Spinal cord (tissue), 10 donors: ENCODE measurements around the gene SLC36A1. TPM values are rescaled to one million over a fixed set of nuclear protein-coding genes. Genes with fewer than 3 reads are reported as not detected.

Experiments used
- DNase-seq, 6 donors: peaks; one replicate each; pipeline versions ENCODE4 v3.0.0 to v3.0.0-alpha.2; 2013 to 2015; ENCODE audit warnings: low spot score in 6 of 6, low read depth in 4 of 6
- H3K27ac ChIP-seq: one replicate; pipeline ENCODE4 v1.5.1; 2013; ENCODE audit warnings: low read depth, low read length, control low read depth
- H3K27me3 ChIP-seq: one replicate; pipeline ENCODE4 v1.6.1; 2013; ENCODE audit warnings: low read length; ENCODE audit not compliant: control insufficient read depth, insufficient read depth
- H3K36me3 ChIP-seq: one replicate; pipeline ENCODE4 v1.6.1; 2013; ENCODE audit warnings: low read length; ENCODE audit not compliant: control insufficient read depth, insufficient read depth
- H3K4me1 ChIP-seq: one replicate; pipeline ENCODE4 v1.6.1; 2013; ENCODE audit warnings: low read length; ENCODE audit not compliant: control insufficient read depth, insufficient read depth
- H3K4me3 ChIP-seq: one replicate; pipeline ENCODE4 v1.5.1; 2013; ENCODE audit warnings: low read depth, low read length, control low read depth
- H3K9me3 ChIP-seq: one replicate; pipeline ENCODE4 v1.6.1; 2013; ENCODE audit warnings: low read length; ENCODE audit not compliant: control insufficient read depth, insufficient read depth
- WGBS: methylation state at CpG from one replicate; pipeline ENCODE4 v1.1.5; 2013; ENCODE audit warnings: missing lambda C conversion rate; ENCODE audit not compliant: insufficient coverage; 5-methylcytosine and 5-hydroxymethylcytosine counted together
- polyA plus RNA-seq, 2 donors: library from polyadenylated mRNA; unstranded; fragments of 120-200 nt; gene quantifications; one replicate each; pipeline ENCODE4 v1.2.1, GENCODE V29; 2013; ENCODE audit not compliant: insufficient read length in 2 of 2
- total RNA-seq, 2 donors: library from RNA; depleted of rRNA in 1 of 2; stranded (reverse); fragments of 120-200 nt in 1 of 2; fragments of >200 nt in 1 of 2; gene quantifications; one replicate each; pipeline versions ENCODE4 v1.2.3 to v1.2.4, GENCODE V29; 2013 to 2014
- donor health status: healthy.

The SLC36A1 gene
- total and polyA plus RNA-seq, 4 donors, result 11.4 to 14.5 (median 13.9) TPM

DNA sequence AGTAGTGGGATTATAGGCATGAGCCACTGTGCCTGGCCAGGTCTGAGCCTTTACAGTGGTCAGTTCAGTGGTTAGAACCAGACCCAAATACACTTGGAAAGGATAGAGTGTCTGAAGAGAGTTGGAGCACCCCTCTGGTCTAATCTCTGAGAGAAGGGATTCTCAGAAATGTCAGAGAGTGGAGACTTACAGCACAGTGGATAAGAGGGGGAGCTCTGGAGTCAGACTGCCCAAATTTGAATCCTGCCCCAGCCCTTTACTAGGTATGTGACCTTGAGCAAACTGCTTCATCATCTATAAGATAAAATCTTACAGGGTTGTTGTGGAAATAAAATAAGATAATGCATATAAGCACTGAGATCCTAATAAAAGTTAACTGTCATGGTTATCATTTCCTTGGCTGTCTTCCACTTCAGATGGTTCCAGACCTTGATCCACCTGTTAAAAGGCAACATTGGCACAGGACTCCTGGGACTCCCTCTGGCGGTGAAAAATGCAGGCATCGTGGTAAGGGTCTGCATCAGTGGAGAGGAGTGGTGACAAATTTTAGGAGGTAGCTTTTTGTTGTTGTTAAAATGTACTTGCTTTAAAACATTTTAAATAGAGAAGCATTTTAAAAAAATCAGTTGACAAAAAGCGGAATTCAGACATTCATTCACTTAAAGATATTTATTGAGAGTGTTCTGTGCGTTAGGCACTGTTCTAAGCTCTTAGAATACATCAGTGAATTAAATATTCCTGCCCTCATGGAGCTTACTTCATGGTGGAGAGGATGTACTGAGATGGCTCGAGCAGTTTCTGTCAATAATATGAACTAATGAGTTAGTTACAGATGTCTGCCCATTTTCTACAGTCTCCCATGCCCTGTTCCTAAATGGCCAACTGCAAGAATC is 16.0 kb downstream of the SLC36A1 start:
- DNase-seq, result no peak
- WGBS, result no CpG with 5 or more reads among the region's 5 CpGs
- H3K27me3 ChIP-seq, result no peaks in the 10 kb centered on the region
- no peak overlapping the region for H3K27ac ChIP-seq
- no peaks in the 10 kb centered on the region for H3K9me3 ChIP-seq
- no peaks in the 10 kb centered on the region for H3K4me1 ChIP-seq
- no peak overlapping the region for H3K4me3 ChIP-seq
- peaks cover 16% of the 10 kb centered on the region for H3K36me3 ChIP-seq

DNA sequence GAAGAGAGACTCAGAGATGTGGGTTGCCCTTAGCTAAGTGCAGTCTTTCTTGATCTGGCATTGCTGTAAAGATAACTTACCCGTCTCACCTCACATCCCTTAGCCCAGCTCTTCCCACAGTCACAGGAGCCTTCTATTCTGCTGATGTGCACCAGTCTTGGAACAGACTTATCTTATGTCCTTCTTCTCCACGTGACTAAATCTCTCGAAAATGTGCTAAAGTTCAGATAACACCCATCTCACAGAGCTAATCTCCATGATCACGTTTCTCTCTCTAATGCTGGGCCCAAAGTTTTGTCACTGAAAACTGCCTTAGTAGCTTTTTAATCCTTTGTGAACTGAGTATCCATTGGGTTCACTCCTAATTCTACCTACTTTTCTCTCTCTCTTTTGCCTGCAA is 16.7 kb downstream of the SLC36A1 start:
- H3K27ac ChIP-seq, result no peak overlapping the region
- WGBS, result 91% methylated on average over 4 of the region's 4 CpGs
- H3K4me3 ChIP-seq, result no peak overlapping the region
- DNase-seq, result no peak
- H3K36me3 ChIP-seq, result peaks cover 12% of the 10 kb centered on the region
- H3K27me3 ChIP-seq, result no peaks in the 10 kb centered on the region
- H3K4me1 ChIP-seq, result no peaks in the 10 kb centered on the region
- H3K9me3 ChIP-seq, result no peaks in the 10 kb centered on the region

DNA sequence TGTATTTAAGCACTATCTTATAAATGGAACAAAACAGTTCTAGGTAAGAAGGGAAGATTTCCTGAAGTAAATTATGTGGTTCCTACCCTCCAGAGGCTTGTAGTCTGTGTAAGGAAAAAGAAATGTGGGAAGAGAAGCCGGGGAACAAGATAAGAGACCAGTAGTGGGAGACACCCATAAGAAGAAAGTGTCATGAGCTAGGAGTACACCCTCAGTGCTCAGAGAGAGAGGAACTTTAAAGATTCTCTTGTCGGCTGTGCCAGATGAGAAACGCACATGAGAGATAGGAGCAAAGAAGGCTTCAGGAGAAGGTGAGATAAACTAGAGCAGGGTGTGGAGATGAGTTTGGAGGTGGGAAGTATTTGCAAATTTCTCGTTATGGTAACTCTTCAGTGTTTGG is 18.1 kb downstream of the SLC36A1 start:
- Histone ChIP-seq H3K4me3 (no peak overlapping the region), H3K9me3 (no peaks in the 10 kb centered on the region), H3K4me1 (no peaks in the 10 kb centered on the region), H3K27me3 (no peaks in the 10 kb centered on the region), H3K36me3 (peaks cover 9% of the 10 kb centered on the region), H3K27ac (no peak overlapping the region)
- no peak for DNase-seq
- 97% methylated on average over 3 of the region's 4 CpGs for WGBS

DNA sequence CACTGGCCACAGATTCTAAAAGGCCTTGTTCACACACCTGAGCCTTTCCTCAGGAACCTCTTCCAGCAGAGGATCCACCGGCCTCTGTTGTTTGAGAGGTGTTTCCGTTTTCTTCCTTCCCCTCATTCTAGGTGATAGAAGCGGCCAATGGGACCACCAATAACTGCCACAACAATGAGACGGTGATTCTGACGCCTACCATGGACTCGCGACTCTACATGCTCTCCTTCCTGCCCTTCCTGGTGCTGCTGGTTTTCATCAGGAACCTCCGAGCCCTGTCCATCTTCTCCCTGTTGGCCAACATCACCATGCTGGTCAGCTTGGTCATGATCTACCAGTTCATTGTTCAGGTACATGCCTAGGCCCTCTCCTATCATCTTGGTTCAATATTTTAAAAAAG is 20.2 kb downstream of the SLC36A1 start:
- no peak overlapping the region for H3K27ac ChIP-seq
- H3K9me3 ChIP-seq, result no peaks in the 10 kb centered on the region
- no peaks in the 10 kb centered on the region for H3K4me1 ChIP-seq
- no peaks in the 10 kb centered on the region for H3K27me3 ChIP-seq
- peaks cover 9% of the 10 kb centered on the region for H3K36me3 ChIP-seq
- DNase-seq, result no peak
- 100% methylated on average over 6 of the region's 8 CpGs for WGBS
- no peak overlapping the region for H3K4me3 ChIP-seq

DNA sequence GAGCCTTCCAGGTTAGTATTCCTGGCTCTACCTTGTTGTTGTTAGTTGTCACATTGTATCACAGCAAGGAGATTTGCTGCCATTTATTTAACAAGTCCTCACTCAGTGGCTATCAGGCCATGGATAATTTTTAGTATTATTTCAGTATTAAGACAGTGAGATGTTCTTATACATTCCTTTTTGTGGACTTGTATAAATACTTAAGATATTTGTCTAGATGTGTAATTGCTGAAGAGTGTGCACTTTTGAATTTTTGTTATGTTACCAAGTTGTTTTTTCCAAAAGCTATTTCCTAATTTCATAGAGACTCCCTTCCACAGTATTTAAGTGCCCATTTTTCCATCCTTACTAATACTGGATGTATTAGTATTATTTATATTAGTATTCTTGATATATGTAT is 22.0 kb downstream of the SLC36A1 start:
- H3K27ac ChIP-seq, result no peak overlapping the region
- no peak for DNase-seq
- no peaks in the 10 kb centered on the region for H3K27me3 ChIP-seq
- no peak overlapping the region for H3K4me3 ChIP-seq
- peaks cover 17% of the 10 kb centered on the region for H3K36me3 ChIP-seq
- H3K4me1 ChIP-seq, result no peaks in the 10 kb centered on the region
- H3K9me3 ChIP-seq, result no peaks in the 10 kb centered on the region

DNA sequence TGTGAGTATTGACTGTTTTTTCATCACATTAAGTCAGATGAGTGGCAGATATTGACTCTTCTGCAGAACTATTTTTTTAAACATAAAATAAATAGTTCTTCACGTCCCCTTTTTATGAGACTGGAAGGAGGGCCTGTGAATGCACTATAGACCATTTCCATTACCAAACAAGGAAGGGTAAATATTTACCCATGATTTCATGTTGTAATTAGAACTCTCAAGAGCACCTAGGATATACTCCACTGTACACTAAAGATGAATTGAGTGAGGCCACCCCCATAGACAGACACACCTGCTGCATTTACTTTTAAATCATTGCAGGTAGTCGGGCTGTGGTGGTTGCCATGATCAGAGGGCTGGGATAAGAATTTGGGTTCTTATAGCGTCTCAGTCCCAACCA is 22.6 kb downstream of the SLC36A1 start:
- Histone ChIP-seq H3K27me3 (no peaks in the 10 kb centered on the region), H3K4me1 (no peaks in the 10 kb centered on the region), H3K36me3 (peaks cover 15% of the 10 kb centered on the region), H3K27ac (no peak overlapping the region), H3K9me3 (no peaks in the 10 kb centered on the region), H3K4me3 (no peak overlapping the region)
- no peak for DNase-seq
- 100% methylated on average over 1 of the region's 3 CpGs for WGBS

DNA sequence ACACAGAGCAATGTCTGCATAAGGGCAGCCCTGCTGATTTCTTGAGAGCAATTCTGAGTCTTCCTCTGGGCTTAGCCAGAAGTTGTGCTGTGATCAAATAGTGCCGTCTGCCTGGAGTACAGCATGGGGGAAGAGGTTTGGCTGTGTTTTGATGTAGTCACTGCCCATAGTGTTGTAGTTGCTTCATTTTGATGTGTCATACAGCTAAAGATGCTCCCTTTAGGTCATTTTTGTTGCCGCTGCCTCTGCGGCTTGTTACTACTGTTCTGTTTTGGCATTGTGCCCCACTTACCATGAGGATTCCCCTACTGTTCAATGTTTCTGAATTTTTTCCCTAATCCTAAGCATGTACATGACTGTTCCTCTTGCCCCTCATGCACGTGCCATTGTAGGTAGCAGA is 23.0 kb downstream of the SLC36A1 start:
- Histone ChIP-seq H3K4me3 (no peak overlapping the region), H3K36me3 (peaks cover 13% of the 10 kb centered on the region), H3K27me3 (no peaks in the 10 kb centered on the region), H3K9me3 (no peaks in the 10 kb centered on the region), H3K4me1 (no peaks in the 10 kb centered on the region), H3K27ac (no peak overlapping the region)
- no peak for DNase-seq
- WGBS, result 100% methylated on average over 2 of the region's 4 CpGs

DNA sequence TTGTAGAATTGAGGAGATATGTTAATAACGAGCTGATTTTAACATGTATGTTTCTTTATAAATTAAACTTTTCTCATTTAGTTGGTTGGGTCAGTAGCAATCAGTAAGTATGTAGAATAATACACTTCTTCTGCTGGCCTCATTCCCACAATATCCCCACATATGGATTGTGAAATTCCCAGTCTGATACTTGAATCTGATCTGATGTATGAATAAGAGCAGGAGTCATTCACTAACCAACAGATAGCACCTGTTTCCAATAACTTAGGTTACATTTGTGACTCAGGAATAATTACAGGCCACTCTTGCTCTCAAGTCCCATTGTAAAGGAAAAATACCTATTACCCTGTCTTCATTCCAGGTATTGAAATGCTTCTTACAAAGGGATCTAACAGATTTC is 23.9 kb downstream of the SLC36A1 start:
- H3K9me3 ChIP-seq, result no peaks in the 10 kb centered on the region
- no peak overlapping the region for H3K4me3 ChIP-seq
- WGBS, result no CpG with 5 or more reads among the region's 1 CpG
- no peaks in the 10 kb centered on the region for H3K4me1 ChIP-seq
- H3K36me3 ChIP-seq, result peaks cover 13% of the 10 kb centered on the region
- no peak overlapping the region for H3K27ac ChIP-seq
- no peaks in the 10 kb centered on the region for H3K27me3 ChIP-seq
- DNase-seq, result no peak

- no peaks in the 10 kb centered on the region for H3K27me3 ChIP-seq
- no peak for DNase-seq
- H3K27ac ChIP-seq, result no peak overlapping the region
- H3K4me3 ChIP-seq, result no peak overlapping the region
- no peaks in the 10 kb centered on the region for H3K4me1 ChIP-seq
- 90% methylated on average over 6 of the region's 6 CpGs for WGBS
- H3K9me3 ChIP-seq, result no peaks in the 10 kb centered on the region
- H3K36me3 ChIP-seq, result peaks cover 16% of the 10 kb centered on the region
Measured at GRCh38 chr5:151474799-151475198, 27.4 kb downstream of the SLC36A1 start.

DNA sequence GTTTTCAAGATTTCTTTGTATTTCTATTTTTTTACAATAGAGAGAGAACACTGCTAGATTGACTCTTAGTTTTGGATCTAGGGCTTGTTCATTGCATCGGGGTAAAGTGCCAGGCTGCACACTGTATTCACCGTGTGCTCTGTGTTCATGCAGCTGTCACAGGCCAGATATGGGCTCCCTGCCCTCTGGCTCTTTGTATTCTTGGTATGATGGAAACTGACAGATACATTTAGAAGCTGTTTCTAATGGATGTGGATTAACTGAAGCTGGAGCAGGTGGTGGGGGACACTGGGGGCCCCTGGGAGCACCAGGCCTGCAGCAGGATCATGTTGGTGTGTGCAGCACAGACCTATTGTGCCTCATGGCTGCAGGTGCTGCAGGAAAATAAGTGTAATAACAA is 28.0 kb downstream of the SLC36A1 start:
- 32% methylated on average over 2 of the region's 2 CpGs for WGBS
- Histone ChIP-seq H3K27me3 (no peaks in the 10 kb centered on the region), H3K4me3 (no peak overlapping the region), H3K4me1 (no peaks in the 10 kb centered on the region), H3K27ac (no peak overlapping the region), H3K9me3 (no peaks in the 10 kb centered on the region), H3K36me3 (peaks cover 16% of the 10 kb centered on the region)
- no peak for DNase-seq
